Measurements from ENCODE around the gene SLC48A1.

The SLC48A1 gene

GRCh38 chr12:47819138-47819895, 46.3 kb downstream of the SLC48A1 start:
- peak; percentile 43 for TF ChIP-seq CTCF (IDR thresholded peaks at IDR 0.05; ENCODE audit: low read depth, low read length, missing control alignments)
- no peak for DNase-seq
- H3K27ac ChIP-seq, result peak overlapping the region; percentile 45
- H3K27me3 ChIP-seq (replicated peaks), result no peaks in the 10 kb centered on the region
- peak overlapping the region; percentile 81 for H3K4me3 ChIP-seq (ENCODE audit: low read depth, low read length)
- peaks cover 3% of the 10 kb centered on the region for H3K36me3 ChIP-seq (replicated peaks)
- in situ Hi-C loops (cut with HindIII; ENCODE audit: low pct_ligation_motif_present, low sequenced_read_pairs), result no loop called here

GRCh38 chr12:47819896-47820630, 47.0 kb downstream of the SLC48A1 start, which contains the start of gene HDAC7:
Gene HDAC7 (minus strand): TSS chr12:47819903. CDS start chr12:47819785, 118 bp downstream.
- peak; percentile 83 for DNase-seq
- Histone ChIP-seq H3K27ac (peak within 1 kb of the TSS; percentile 94), H3K4me3 (ENCODE audit: low read depth, low read length) (peak within 1 kb of the TSS; percentile 81), H3K36me3 (replicated peaks) (no peaks in the 10 kb centered on the region), H3K27me3 (replicated peaks) (no peaks in the 10 kb centered on the region)
- in situ Hi-C loops (cut with HindIII; ENCODE audit: low pct_ligation_motif_present, low sequenced_read_pairs), result no loop called here
- no peak for TF ChIP-seq CTCF (IDR thresholded peaks at IDR 0.05; ENCODE audit: low read depth, low read length, missing control alignments)

DNA sequence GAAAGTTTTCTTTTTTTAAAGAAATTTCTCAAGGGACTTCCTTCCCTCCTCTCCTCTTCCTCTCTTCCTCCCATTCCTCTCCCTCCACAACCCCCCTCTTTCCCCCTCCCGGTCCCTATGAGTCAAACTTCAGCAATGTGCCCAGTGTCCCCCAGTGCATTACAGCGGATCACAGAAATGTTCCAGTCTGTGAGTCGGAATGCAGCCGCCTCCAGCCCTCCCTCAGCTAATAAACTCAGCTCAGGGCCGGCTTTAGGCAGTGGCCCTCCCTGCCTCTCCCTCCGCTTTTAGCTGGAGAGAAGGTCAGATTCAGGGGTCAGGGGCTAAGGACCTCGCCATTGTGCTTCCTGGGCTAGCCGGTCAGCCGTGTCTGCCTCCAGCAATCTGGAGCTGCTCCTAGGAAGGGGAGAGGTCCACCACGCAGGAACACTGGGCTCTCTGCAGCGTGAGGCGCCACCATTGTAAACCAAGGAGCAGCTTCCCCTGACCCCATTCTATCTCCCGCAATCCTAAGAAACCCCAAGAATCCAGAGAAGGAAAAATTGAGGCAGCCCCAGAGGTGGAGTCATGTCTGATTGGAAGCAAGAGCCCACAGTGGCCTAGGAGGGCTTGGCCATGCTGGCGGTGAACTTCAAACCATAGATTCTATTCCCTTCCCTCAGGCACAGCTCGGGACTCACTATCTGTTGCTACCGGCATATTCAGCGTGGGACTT, 47.8 kb downstream of the SLC48A1 start:
- Histone ChIP-seq H3K27ac (peak overlapping the region; percentile 94), H3K4me3 (ENCODE audit: low read depth, low read length) (peak overlapping the region; percentile 81), H3K27me3 (replicated peaks) (no peaks in the 10 kb centered on the region), H3K36me3 (replicated peaks) (no peaks in the 10 kb centered on the region)
- in situ Hi-C loops (cut with HindIII; ENCODE audit: low pct_ligation_motif_present, low sequenced_read_pairs), result no loop called here
- TF ChIP-seq CTCF (IDR thresholded peaks at IDR 0.05; ENCODE audit: low read depth, low read length, missing control alignments), result no peak
- peak; percentile 95 for DNase-seq

DNA sequence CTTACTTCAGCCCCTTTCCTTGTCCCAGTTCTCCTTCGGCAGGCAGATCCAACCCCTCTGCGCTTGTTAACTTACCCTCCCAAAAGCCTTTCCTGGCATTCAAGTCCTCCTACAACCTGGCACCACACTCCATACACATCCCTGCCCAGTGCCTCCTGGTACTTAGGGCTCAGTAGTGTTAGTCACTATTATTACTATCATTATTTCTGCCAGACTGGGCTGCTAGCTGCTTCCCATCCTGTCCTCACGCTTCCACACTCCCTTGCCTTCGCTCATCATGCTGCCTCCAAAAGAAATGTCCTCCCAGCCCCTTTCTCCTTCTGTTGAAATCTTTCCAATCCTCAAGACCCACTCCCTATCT, 48.3 kb downstream of the SLC48A1 start:
- no peak for TF ChIP-seq CTCF (IDR thresholded peaks at IDR 0.05; ENCODE audit: low read depth, low read length, missing control alignments)
- Histone ChIP-seq H3K27ac (peak overlapping the region; percentile 94), H3K4me3 (ENCODE audit: low read depth, low read length) (no peak overlapping the region), H3K36me3 (replicated peaks) (no peaks in the 10 kb centered on the region), H3K27me3 (replicated peaks) (no peaks in the 10 kb centered on the region)
- no peak for DNase-seq
- in situ Hi-C loops (cut with HindIII; ENCODE audit: low pct_ligation_motif_present, low sequenced_read_pairs), result no loop called here

DNA sequence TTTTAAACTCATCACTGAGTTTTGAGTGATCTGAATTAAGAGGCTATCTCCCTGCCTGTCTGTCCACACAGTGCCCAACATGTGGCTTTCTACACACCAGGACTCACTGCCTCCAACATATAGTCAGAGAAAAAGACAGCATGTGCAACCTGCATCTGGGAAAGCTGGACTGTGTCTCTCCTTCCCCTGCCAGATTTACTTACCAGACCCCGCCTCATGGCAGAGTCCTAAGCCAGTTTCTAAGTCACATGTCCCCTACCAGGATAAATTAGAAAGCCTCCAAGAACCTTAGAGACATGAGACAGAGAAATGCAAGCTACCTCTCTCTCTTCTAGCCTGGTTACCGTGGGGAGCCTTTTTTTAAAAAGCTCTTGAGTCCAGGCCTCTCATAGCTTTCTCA, 49.4 kb downstream of the SLC48A1 start:
- in situ Hi-C loops (cut with HindIII; ENCODE audit: low pct_ligation_motif_present, low sequenced_read_pairs), result no loop called here
- H3K27me3 ChIP-seq (replicated peaks), result no peaks in the 10 kb centered on the region
- TF ChIP-seq CTCF (IDR thresholded peaks at IDR 0.05; ENCODE audit: low read depth, low read length, missing control alignments), result no peak
- no peak overlapping the region for H3K27ac ChIP-seq
- H3K4me3 ChIP-seq (ENCODE audit: low read depth, low read length), result no peak overlapping the region
- H3K36me3 ChIP-seq (replicated peaks), result no peaks in the 10 kb centered on the region
- no peak for DNase-seq

Measured in brain microvascular endothelial cell (primary cell).